GM18505 (cell line): ENCODE data around the gene LPP.

Experiments used
- ATAC-seq: cut with Tn5 transposase; IDR thresholded peaks from one replicate; pipeline ENCODE4 v1.9.1; 2021; ENCODE audit not compliant: unreplicated experiment
- POLR2A ChIP-seq: IDR thresholded peaks from 4 replicates; pipeline ENCODE4 v1.6.1; 2011; ENCODE audit warnings: borderline replicate concordance; ENCODE audit not compliant: insufficient read depth, insufficient read length; ENCODE audit errors: extremely low read depth

Gene LPP, protein sequence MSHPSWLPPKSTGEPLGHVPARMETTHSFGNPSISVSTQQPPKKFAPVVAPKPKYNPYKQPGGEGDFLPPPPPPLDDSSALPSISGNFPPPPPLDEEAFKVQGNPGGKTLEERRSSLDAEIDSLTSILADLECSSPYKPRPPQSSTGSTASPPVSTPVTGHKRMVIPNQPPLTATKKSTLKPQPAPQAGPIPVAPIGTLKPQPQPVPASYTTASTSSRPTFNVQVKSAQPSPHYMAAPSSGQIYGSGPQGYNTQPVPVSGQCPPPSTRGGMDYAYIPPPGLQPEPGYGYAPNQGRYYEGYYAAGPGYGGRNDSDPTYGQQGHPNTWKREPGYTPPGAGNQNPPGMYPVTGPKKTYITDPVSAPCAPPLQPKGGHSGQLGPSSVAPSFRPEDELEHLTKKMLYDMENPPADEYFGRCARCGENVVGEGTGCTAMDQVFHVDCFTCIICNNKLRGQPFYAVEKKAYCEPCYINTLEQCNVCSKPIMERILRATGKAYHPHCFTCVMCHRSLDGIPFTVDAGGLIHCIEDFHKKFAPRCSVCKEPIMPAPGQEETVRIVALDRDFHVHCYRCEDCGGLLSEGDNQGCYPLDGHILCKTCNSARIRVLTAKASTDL

DNA sequence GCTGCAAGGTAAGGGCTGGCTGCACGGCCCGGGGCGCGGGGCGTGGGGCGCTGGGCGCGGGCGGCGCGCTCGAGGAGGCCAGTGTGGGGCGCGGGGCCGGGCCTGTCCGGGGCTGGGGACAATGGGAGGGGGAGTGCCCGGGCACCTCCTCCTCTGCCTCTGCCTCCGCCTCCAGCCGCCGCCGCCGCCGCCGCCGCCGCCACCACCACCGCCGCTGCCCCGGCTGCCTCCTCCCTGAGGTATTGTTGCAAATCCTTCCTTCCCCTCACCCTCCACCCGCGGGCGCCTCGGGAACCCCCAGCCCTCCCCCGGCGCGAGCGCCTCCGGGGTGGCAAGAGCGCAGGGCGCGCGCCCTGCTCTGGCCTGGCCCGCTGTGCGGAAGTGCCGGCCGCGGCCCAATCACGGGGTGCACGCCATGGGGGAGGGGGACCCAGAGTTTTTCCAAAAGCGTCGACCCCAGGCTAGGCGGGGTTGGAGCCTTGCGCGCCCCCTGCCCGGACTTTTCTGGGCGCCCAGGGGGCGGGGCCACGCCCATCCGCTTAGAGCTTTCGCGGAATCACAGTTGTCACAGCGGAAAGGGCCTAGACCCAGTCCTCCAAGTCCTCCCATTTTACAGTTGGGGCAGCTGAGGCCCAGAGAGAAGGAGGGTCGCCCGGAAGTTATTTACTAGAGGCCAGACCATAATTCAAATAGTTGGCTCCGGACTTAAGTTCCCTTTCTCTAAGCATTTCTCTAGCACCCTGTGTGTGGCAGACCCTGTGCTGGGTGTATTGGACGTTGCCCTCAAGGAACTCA, at the start of gene LPP:
TSS of gene LPP (plus strand) at position 144 of the 795 bp plus-strand sequence. CDS start 251,964 bp downstream, outside the sequence.
- peak; percentile 72 for ATAC-seq
- no peak for TF ChIP-seq POLR2A

DNA sequence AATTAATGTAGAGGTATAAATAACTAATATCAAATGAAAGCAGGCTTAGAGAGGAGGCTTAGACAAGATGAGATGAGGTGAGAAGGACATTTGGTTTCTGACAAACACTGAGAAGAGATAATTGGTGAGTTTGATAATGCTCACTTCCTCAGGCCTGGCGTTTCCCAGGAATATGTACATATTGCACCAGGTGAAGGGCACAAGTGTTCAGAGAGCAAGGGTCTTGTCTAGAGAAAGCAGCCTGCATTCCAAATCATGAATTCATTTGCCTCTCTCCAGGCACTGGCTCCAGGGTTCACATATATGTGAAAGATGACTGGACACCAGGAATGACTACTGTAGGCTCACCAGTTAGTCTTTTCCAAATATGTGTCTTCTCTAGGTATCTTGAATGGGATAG, 48.0 kb upstream of the LPP start:
- no peak for TF ChIP-seq POLR2A
- ATAC-seq = no peak

DNA sequence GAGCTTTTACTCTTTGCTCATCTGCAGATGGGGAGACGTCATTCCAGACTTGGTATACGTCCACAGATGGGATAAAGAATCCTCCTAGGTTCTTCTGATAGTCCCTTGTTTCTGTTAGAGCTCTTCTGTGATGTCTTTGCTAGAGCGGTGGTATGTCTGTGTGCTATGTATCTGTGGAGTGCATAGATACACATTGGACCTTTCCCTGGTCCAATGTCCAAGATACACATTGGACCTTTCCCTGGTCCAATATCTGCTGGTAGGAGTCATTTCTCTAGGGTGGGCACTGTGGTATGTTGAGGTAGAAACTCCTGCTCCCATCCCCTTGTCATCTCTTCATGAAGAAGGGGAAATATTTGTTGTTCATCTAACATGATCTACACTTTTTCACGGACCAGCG, 47.5 kb upstream of the LPP start:
- ATAC-seq = no peak
- no peak for TF ChIP-seq POLR2A

DNA sequence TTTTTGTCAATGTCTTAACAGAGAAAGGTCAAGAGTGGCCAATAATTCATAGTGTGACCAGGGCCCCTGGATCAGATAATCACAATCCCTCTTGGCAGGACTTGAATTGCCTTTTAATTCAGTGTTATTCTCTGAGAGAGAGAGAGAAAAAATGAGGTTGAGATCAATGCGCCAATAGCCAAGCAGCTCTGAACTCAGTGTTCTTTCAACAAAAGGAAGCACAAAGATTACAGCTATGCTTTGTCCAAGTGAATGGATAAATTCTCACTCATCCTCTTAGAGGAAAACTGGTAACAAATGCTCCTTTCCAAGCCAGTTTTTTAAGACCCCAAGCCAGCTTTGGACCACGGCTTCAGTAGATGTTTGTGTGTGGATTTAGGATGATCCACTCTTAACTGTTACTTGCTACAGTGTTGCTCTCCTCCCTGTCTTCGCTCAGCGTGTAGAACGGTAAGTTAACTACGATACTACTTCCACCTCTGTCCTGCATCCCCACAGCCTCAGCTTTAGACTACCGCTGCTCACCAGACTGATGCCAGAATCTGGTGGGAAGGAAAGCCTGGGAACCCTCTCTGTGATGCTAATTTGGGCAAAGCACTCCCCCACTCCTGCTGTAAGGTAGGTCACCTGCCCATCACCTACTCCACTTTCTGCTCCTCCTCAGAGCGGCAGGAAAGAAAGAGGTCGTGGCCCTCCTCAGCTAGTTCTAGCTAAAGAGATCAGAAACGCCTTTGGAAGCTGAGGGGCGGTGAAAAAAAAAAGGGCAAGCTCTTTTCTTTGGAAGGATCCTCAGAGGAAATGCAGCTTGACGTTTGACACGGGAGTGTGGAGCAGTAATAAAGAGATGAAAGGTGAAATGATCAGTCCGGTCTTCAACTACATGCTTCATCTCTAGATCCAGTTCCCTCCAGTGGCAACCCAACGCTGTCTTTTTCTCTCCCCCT, 46.8 kb upstream of the LPP start:
- no peak for ATAC-seq
- no peak for TF ChIP-seq POLR2A

DNA sequence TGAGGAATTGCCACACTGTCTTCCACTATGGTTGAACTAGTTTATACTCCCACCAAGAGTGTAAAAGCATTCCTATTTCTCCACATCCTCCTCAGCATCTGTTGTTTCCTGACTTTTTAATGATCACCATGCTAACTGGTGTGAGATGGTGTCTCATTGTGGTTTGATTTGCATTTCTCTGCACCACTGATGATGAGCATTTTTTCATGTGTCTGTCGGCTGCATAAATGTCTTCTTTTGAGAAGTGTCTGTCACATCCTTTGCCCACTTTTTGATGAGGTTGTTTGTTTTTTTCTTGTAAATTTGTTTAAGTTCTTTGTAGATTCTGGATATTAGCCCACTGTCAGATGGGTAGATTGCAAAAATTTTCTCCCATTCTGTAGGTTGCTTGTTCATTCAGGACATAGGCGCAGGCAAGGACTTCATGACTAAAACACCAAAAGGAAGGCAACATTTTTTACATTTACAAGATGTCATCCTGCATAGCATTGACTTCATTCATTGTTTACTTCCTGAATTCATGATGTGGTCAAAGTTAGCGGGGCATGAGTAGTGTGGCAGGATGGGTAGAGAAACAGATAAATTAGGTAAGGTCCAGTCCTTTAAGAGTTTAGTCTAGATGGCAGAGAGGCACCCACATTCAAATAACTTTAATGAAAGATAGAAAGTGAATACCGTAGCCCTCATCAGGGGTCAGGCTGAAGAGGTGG, 45.1 kb upstream of the LPP start:
- no peak for TF ChIP-seq POLR2A
- ATAC-seq = no peak

DNA sequence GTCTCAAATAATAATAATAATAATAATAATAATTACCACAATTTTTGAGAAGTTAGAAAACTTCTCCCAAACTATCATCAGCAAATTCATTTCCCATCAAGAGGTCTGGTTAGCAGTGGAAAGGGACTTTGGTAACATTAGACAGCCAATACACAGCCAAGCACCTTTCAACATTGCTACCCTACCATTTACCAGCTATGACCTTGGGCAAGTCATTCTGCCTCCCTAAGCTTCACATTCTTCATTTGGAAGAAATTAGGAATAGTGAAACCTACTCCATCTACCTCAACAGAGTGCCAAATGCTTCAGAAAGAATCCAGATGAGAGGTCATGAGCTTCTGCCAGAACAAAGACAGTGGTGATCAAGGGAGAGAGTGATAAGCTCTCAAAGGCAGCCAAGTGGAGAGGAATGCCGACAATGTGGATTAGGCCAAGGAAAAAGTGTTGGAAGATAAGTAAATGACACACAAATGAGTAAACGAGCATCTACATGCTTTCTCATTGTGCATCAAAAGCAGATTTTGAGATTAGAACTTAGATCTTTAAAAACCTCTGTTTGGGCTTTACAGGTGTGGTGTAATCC, 42.9 kb upstream of the LPP start:
- no peak for ATAC-seq

DNA sequence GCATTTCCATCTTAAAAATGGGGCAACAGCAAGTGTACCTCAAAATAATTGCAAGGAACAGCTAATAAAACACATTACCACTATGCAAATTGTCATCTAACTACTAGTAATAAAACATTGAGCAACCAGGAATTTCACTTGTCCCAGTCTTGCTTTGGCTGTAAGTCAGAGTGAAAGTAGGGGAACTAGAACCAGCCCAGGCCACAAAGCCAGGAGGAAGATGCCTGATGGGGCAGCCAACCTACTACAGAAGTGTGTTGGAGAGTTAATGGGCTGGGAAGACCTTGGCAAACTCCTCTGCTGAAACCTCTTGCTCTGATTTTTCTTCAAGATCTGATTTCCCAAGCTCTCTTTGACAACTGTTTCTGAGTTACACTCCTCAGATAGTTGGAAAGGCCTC, 40.2 kb upstream of the LPP start:
- ATAC-seq = no peak
- no peak for TF ChIP-seq POLR2A

More for the DNA sequence above, 42.9 kb upstream of the LPP start:
- TF ChIP-seq POLR2A = no peak

DNA sequence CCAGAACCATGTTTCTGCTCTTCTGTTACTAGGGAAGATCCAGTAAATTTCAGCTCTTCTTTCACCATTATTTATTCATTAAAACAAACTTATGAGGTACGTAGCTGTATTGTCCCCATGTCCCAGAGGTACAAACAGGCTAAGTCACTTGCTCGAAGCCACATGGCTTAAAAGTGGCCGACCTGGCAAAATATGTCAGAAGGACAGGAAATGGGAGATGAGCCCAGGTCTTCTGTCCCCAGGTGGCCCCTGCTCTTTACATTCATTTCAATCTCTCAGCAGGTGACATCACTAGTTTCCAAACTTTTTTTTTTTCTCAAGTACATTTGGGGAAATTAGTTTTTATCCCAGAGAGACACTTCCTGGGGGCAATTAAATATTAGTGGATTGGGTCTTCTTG, 34.1 kb upstream of the LPP start:
- TF ChIP-seq POLR2A = no peak
- no peak for ATAC-seq

DNA sequence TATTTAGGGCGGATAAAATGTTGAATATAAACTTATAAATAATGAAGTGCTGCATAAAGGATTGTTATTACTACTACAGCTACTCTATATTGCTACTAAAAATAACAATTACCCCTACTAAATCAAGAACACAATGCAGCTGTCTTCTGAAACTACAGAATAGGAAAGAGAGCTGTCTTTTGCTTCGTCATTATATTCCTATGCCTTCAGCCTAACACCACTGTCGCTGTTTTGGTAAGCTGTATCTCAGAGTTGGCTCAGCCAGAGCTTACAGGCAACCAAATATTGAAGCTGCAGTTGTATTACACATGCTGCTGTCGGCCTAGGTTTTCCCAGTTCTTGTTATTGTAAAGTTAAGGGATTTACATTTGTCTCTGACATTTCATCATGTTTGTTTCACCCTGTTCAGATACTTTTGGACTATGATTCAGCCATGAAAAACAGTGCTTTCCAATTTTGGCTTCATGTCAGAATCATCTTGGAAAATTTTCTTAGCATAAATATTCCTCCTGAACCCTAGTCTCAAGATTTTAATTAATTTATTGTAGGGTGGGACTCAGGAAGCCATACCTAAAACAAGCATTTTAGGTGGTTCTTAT, 31.3 kb upstream of the LPP start:
- ATAC-seq = no peak

DNA sequence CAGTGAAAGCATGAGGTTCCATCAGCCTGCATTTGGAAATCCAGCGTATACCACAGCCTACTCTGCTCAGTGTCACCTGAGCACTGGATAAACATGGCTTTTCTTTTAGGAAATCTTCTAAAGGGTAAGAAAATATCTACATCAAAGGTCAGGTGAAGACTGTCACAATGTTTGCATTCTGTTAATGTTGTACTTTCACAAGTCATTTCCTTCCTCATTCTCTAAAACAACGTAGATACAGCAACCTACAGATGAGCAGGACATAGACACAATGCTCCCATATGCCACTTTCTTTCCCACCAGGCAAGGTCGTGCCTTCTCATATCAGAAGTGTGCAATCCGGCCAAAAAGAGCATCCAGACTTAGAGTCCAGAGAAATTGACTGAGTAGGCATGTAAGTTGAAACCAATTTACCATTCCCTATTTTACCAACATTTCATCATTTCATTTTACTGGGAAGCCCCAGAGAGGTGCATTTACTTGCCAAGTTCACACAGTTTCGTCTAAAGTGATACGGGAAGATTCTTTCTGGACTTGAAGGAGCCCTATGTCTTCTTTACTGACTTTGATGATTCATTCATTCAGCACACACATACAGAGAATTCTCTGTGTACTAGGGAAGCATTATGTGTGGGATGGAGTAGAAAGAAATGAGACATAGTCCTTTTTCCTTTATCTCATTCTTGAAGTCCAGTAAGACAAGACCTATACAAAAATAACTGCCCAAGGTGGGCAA, 30.6 kb upstream of the LPP start:
- no peak for ATAC-seq
- TF ChIP-seq POLR2A = no peak

More for the DNA sequence above, 31.3 kb upstream of the LPP start:
- TF ChIP-seq POLR2A = no peak

DNA sequence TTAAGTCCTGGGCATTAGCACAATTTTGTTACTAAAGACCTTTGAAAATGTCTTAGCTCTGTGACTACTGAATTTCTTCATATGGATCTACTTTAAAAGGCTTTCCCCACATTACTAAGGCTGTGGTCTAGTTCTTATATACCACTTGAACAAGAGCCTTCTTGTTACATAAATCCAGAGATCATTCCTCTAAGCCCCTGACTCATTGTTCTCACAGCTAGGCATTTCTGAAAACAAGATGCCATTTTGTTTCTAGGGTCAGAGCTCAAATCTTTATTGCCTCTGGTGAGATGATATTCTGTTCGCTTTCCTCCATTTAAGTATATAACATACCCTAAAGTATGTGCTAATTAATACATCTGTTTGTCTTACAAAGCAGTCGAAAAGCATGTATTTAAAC, 29.8 kb upstream of the LPP start:
- ATAC-seq = no peak
- no peak for TF ChIP-seq POLR2A
